IMR-90 (cell line): ENCODE data around the gene LGALS4. TPM values are rescaled to one million over a fixed set of nuclear protein-coding genes. Genes with fewer than 3 reads are reported as not detected.

Experiments
- ATAC-seq: fragments of 200-7000 bp; cut with Tn5 transposase; 2 replicates; pipeline ENCODE4 v1.9.1; 2020; ENCODE audit warnings: low read depth, mild to moderate bottlenecking, moderate library complexity
- BruUV-seq: library from RNA; stranded (reverse); fragments of 400-500 nt; replicated peaks from 2 replicates; lab custom pipeline; 2021; lab: Mats Ljungman, UMichigan
- CTCF ChIA-PET: fragments of 300-600 bp; formaldehyde crosslinking; extraction: SDS; loops from one replicate; lab custom pipeline; 2021; ENCODE audit warnings: antibody characterized with exemption; lab: Yijun Ruan, JAX
- POLR2A ChIA-PET: fragments of 300-600 bp; sonication (Branson Sonifier 250); formaldehyde crosslinking; loops from one replicate; lab custom pipeline; 2022; ENCODE audit warnings: antibody characterized with exemption; ENCODE audit not compliant: unreplicated experiment; lab: Charles Lee
- DNase-seq: peaks from one replicate; pipeline ENCODE4 v3.0.0; 2013
- H2AFZ ChIP-seq: replicated peaks from 2 replicates; pipeline ENCODE3; 2013; ENCODE audit warnings: low read length, mild to moderate bottlenecking; ENCODE audit not compliant: poor library complexity
- H2AK5ac ChIP-seq: 2 replicates; pipeline ENCODE4 v1.6.1; 2013; ENCODE audit warnings: low read depth, low read length, inconsistent platforms
- H2AK9ac ChIP-seq: replicated peaks from 2 replicates; pipeline ENCODE3; 2013; ENCODE audit warnings: mild to moderate bottlenecking, low read depth, low read length, moderate library complexity; ENCODE audit not compliant: poor library complexity
- H2BK120ac ChIP-seq: 2 replicates; pipeline ENCODE4 v1.6.1; 2013; ENCODE audit warnings: low read depth, low read length, inconsistent platforms
- H2BK15ac ChIP-seq: 3 replicates; pipeline ENCODE4 v1.6.1; 2013; ENCODE audit warnings: low read depth, low read length, inconsistent platforms
- H2BK20ac ChIP-seq: 2 replicates; pipeline ENCODE4 v1.6.1; 2013; ENCODE audit warnings: low read depth, mild to moderate bottlenecking, inconsistent platforms, low read length, moderate library complexity
- H2BK5ac ChIP-seq: 2 replicates; pipeline ENCODE4 v1.6.1; 2013; ENCODE audit warnings: mild to moderate bottlenecking, low read depth, low read length, inconsistent platforms; ENCODE audit not compliant: poor library complexity, severe bottlenecking
- H3K14ac ChIP-seq: replicated peaks from 2 replicates; pipeline ENCODE4 v1.6.1; 2013; ENCODE audit warnings: low read depth, low read length, inconsistent platforms
- H3K18ac ChIP-seq: 2 replicates; pipeline ENCODE4 v1.6.1; 2013; ENCODE audit warnings: low read depth, low read length, control low read depth
- H3K23ac ChIP-seq: 2 replicates; pipeline ENCODE4 v1.6.1; 2013; ENCODE audit warnings: low read depth, low read length, inconsistent platforms
- H3K27ac ChIP-seq: 2 replicates; pipeline ENCODE4 v1.5.1; 2013; ENCODE audit warnings: mild to moderate bottlenecking, control low read depth, low read length; ENCODE audit not compliant: insufficient read depth
- H3K27me3 ChIP-seq: 2 replicates; pipeline ENCODE4 v1.6.1; 2013; ENCODE audit warnings: low read length; ENCODE audit not compliant: control insufficient read depth, insufficient read depth
- H3K36me3 ChIP-seq: 2 replicates; pipeline ENCODE4 v1.6.1; 2013; ENCODE audit warnings: low read length, mixed read lengths; ENCODE audit not compliant: control insufficient read depth, insufficient read depth
- H3K4ac ChIP-seq: 2 replicates; pipeline ENCODE4 v1.6.1; 2013; ENCODE audit warnings: low read depth, low read length, inconsistent platforms
- H3K4me1 ChIP-seq: 2 replicates; pipeline ENCODE4 v1.6.1; 2013; ENCODE audit warnings: low read length, mixed read lengths; ENCODE audit not compliant: control insufficient read depth, insufficient read depth
- H3K4me2 ChIP-seq: 2 replicates; pipeline ENCODE4 v1.6.1; 2013; ENCODE audit warnings: low read depth, mild to moderate bottlenecking, control low read depth, low read length, moderate library complexity
- H3K4me3 ChIP-seq: 2 replicates; pipeline ENCODE4 v1.5.1; 2013; ENCODE audit warnings: low read depth, mild to moderate bottlenecking, control low read depth, low read length, moderate library complexity; ENCODE audit not compliant: insufficient read depth
- H3K56ac ChIP-seq: 2 replicates; pipeline ENCODE4 v1.6.1; 2013; ENCODE audit warnings: low read length, inconsistent platforms; ENCODE audit not compliant: insufficient read depth; ENCODE audit errors: extremely low read depth
- H3K79me1 ChIP-seq, 2 experiments: 2 replicates each; pipeline ENCODE4 v1.6.1; 2013; ENCODE audit warnings: low read length in 2 of 2, inconsistent platforms in 1 of 2, low read depth in 1 of 2
- H3K9ac ChIP-seq: 2 replicates; pipeline ENCODE4 v1.6.1; 2013; ENCODE audit warnings: low read depth, low read length, control low read depth
- H3K9me1 ChIP-seq: 2 replicates; pipeline ENCODE4 v1.6.1; 2013; ENCODE audit warnings: low read length, inconsistent platforms; ENCODE audit not compliant: insufficient read depth
- H3K9me3 ChIP-seq: 2 replicates; pipeline ENCODE4 v1.6.1; 2013; ENCODE audit warnings: low read length; ENCODE audit not compliant: control insufficient read depth, insufficient read depth
- H4K20me1 ChIP-seq: 2 replicates; pipeline ENCODE4 v1.6.1; 2013; ENCODE audit warnings: low read length, inconsistent platforms; ENCODE audit not compliant: insufficient read depth
- H4K5ac ChIP-seq: 2 replicates; pipeline ENCODE4 v1.6.1; 2013; ENCODE audit warnings: mild to moderate bottlenecking, low read depth, low read length, control low read depth
- H4K8ac ChIP-seq, 2 experiments: 2 replicates each; pipeline ENCODE4 v1.6.1; 2013; ENCODE audit warnings: low read depth in 2 of 2, low read length in 2 of 2, control low read depth in 1 of 2, inconsistent platforms in 1 of 2
- H4K91ac ChIP-seq: 2 replicates; pipeline ENCODE4 v1.6.1; 2013; ENCODE audit warnings: low read depth, low read length, inconsistent platforms; ENCODE audit not compliant: insufficient read depth
- CEBPB ChIP-seq: IDR thresholded peaks from 2 replicates; pipeline ENCODE4 v1.6.1; 2012; ENCODE audit warnings: low read depth, low read length, improper control_type of control experiment
- FOS ChIP-seq: fragments of 150-350 bp; IDR thresholded peaks from 2 replicates; pipeline ENCODE4 v1.6.1; 2016; ENCODE audit warnings: low read depth, low read length
- MAFK ChIP-seq: IDR thresholded peaks from 2 replicates; pipeline ENCODE4 v1.6.1; 2012; ENCODE audit warnings: low read depth, low read length, improper control_type of control experiment
- MAZ ChIP-seq: IDR thresholded peaks from 2 replicates; pipeline ENCODE4 v1.6.1; 2012; ENCODE audit warnings: low read depth, mild to moderate bottlenecking, low read length, improper control_type of control experiment, moderate library complexity, borderline replicate concordance
- MXI1 ChIP-seq: IDR thresholded peaks from 2 replicates; pipeline ENCODE4 v1.6.1; 2012; ENCODE audit warnings: low read depth, mild to moderate bottlenecking, low read length, moderate library complexity, borderline replicate concordance
- RAD21 ChIP-seq: IDR thresholded peaks from 2 replicates; pipeline ENCODE4 v1.6.1; 2012; ENCODE audit warnings: low read length, improper control_type of control experiment
- RCOR1 ChIP-seq: IDR thresholded peaks from 2 replicates; pipeline ENCODE4 v1.6.1; 2012; ENCODE audit warnings: mild to moderate bottlenecking, low read length, improper control_type of control experiment; ENCODE audit not compliant: insufficient replicate concordance
- WGBS, 2 experiments: methylation state at CpG; one replicate each; pipeline versions ENCODE4 v1.1.5 to v1.1.7; 2013; ENCODE audit warnings: missing lambda C conversion rate in 2 of 2; ENCODE audit not compliant: insufficient read length in 1 of 2; ENCODE audit errors: extremely low coverage in 2 of 2; 5-methylcytosine and 5-hydroxymethylcytosine counted together
- dilution Hi-C: fragments of 300-500 bp; cut with HindIII; formaldehyde crosslinking; loops from one replicate; pipeline ENCODE4 v1.14.3; 2018; ENCODE audit warnings: low sequenced_read_pairs; ENCODE audit not compliant: unreplicated experiment
- in situ Hi-C: fragments of 300-500 bp; cut with MboI; formaldehyde crosslinking; loops from 3 replicates; pipeline ENCODE4 v1.14.3; 2019; ENCODE audit warnings: low sequenced_read_pairs, inconsistent platforms, mixed read lengths
- intact Hi-C: fragments of 100-400 bp; cut with micrococcal nuclease; formaldehyde crosslinking; loops from 2 replicates; pipeline ENCODE4 v1.10.0; 2022
- polyA plus RNA-seq, 3 experiments: library from polyadenylated mRNA; depleted of rRNA; stranded (reverse); fragments of >200 nt; gene quantifications; 2 replicates each; pipeline ENCODE4 v1.2.3, GENCODE V29; 2012; ENCODE audit warnings: low replicate concordance in 1 of 3
- total RNA-seq: library from RNA; depleted of rRNA; stranded (reverse); fragments of >200 nt; gene quantifications from 2 replicates; pipeline ENCODE4 v1.2.3, GENCODE V29; 2012

The LGALS4 gene
- total and polyA plus RNA-seq, 2 of the 4 experiments (the other 2 are of a cell fraction): 0.29 TPM; not detected in 1

GRCh38 chr19:38795549-38795948, 17.2 kb downstream of the LGALS4 start:
- H3K36me3 ChIP-seq: no peaks in the 10 kb centered on the region
- DNase-seq (no peak), ATAC-seq (no peak)
- no peak overlapping the region for H2BK5ac ChIP-seq
- no peak overlapping the region for H2BK120ac ChIP-seq
- H3K4me2 ChIP-seq: no peak overlapping the region
- H3K23ac ChIP-seq: no peak overlapping the region
- no peak overlapping the region for H3K27ac ChIP-seq
- in situ Hi-C loops: no loop called here
- BruUV-seq: no TSS peak
- H3K79me1 ChIP-seq: no peaks in the 10 kb centered on the region
- H3K27me3 ChIP-seq: no peaks in the 10 kb centered on the region
- H2BK15ac ChIP-seq: no peak overlapping the region
- H3K9me3 ChIP-seq: no peaks in the 10 kb centered on the region
- ChIA-PET POLR2A (no interaction called here), CTCF (no interaction called here)
- dilution Hi-C loops: no loop called here
- no peak overlapping the region for H2BK20ac ChIP-seq
- intact Hi-C loops: no loop called here
- no peak overlapping the region for H2AFZ ChIP-seq
- no peak overlapping the region for H3K14ac ChIP-seq
- no peak overlapping the region for H2AK5ac ChIP-seq
- no peak overlapping the region for H2AK9ac ChIP-seq
- H4K5ac ChIP-seq: no peak overlapping the region
- no peak overlapping the region for H3K56ac ChIP-seq
- no peak overlapping the region for H3K4ac ChIP-seq
- peaks cover 8% of the 10 kb centered on the region; the same call in 1 of the 2 replicates for H3K9me1 ChIP-seq
- no peaks in the 10 kb centered on the region; the same call in 1 of the 2 replicates for H4K20me1 ChIP-seq
- H4K91ac ChIP-seq: no peak overlapping the region
- no peak overlapping the region for H4K8ac ChIP-seq
- H3K4me3 ChIP-seq: no peak overlapping the region
- H3K18ac ChIP-seq: no peak overlapping the region
- H3K9ac ChIP-seq: no peak overlapping the region
- no CpG with 5 or more reads among the region's 4 CpGs for WGBS, 2 experiments
- H3K4me1 ChIP-seq: peaks cover 7% of the 10 kb centered on the region
- no peak for TF ChIP-seq MAFK
- no peak for TF ChIP-seq RAD21
- TF ChIP-seq MAZ: no peak
- no peak for TF ChIP-seq RCOR1
- no peak for TF ChIP-seq FOS
- no peak for TF ChIP-seq CEBPB
- TF ChIP-seq MXI1: no peak
